GM12878 (cell line): ENCODE measurements around the gene SHB. TPM values are rescaled to one million over a fixed set of nuclear protein-coding genes. Genes with fewer than 3 reads are reported as not detected.

Source experiments
- ATAC-seq: fragments of 200-7000 bp; cut with Tn5 transposase; 3 replicates; pipeline ENCODE4 v1.9.1; 2020; ENCODE audit warnings: mild to moderate bottlenecking, moderate library complexity
- BruUV-seq: library from RNA; stranded (reverse); fragments of 400-500 nt; replicated peaks from 2 replicates; lab custom pipeline; 2021; lab: Mats Ljungman, UMichigan
- CTCF ChIA-PET: fragments of 300-600 bp; sonication (Branson Sonifier 250); formaldehyde crosslinking; extraction: SDS; loops from one replicate; lab custom pipeline; 2021; ENCODE audit warnings: inconsistent platforms; lab: Yijun Ruan, JAX
- POLR2A ChIA-PET: fragments of 350-600 bp; formaldehyde crosslinking; extraction: SDS; loops from one replicate; lab custom pipeline; 2021; ENCODE audit warnings: inconsistent platforms; lab: Charles Lee
- RAD21 ChIA-PET: fragments of 300-600 bp; sonication (Branson Sonifier 250); formaldehyde crosslinking; loops from one replicate; lab custom pipeline; 2023; ENCODE audit warnings: antibody characterized with exemption; ENCODE audit not compliant: unreplicated experiment; lab: Charles Lee
- SMC1A ChIA-PET: fragments of 300-600 bp; sonication (Branson Sonifier 250); formaldehyde crosslinking; loops from one replicate; lab custom pipeline; 2023; ENCODE audit not compliant: unreplicated experiment, uncharacterized antibody; lab: Charles Lee
- DNase-seq: peaks from one replicate; pipeline ENCODE4 v3.0.0-alpha.2; 2011; ENCODE audit warnings: low read depth, low spot score
- FAIRE-seq: peaks from 3 replicates; lab custom pipeline; 2011; peaks lifted over from hg19 to GRCh38; lab: Jason Lieb, UNC
- H2AFZ ChIP-seq: 2 replicates; pipeline ENCODE4 v1.6.0; 2011; ENCODE audit warnings: low read depth, low read length, control low read depth; ENCODE audit not compliant: control insufficient read depth
- H3K27ac ChIP-seq: 2 replicates; pipeline ENCODE4 v1.5.1; 2011; ENCODE audit warnings: control low read depth; ENCODE audit not compliant: control insufficient read depth, insufficient read depth
- H3K27me3 ChIP-seq, 2 experiments: replicated peaks in 1 of 2; 2 replicates each; pipeline versions ENCODE4 v1.6.0 to v1.6.1; 2011; ENCODE audit warnings: low read length in 1 of 2; ENCODE audit not compliant: control insufficient read depth in 2 of 2, insufficient read depth in 2 of 2
- H3K36me3 ChIP-seq, 2 experiments: 2 replicates each; pipeline ENCODE4 v1.5.1; 2011; ENCODE audit warnings: low read length in 1 of 2; ENCODE audit not compliant: control insufficient read depth in 2 of 2, insufficient read depth in 2 of 2
- H3K4me1 ChIP-seq: 2 replicates; pipeline ENCODE4 v1.6.1; 2011; ENCODE audit warnings: mild to moderate bottlenecking, low read length, moderate library complexity, mixed read lengths; ENCODE audit not compliant: control insufficient read depth, insufficient read depth
- H3K4me2 ChIP-seq: 2 replicates; pipeline ENCODE4 v1.6.0; 2011; ENCODE audit warnings: control low read depth; ENCODE audit not compliant: control insufficient read depth, insufficient read depth
- H3K4me3 ChIP-seq: fragments of 200-600 bp; sonication (generic); 2 replicates; pipeline ENCODE4 v1.5.1; 2016
- H3K79me2 ChIP-seq: 2 replicates; pipeline ENCODE4 v1.6.0; 2011; ENCODE audit warnings: low read length; ENCODE audit not compliant: control insufficient read depth, insufficient read depth
- H3K9ac ChIP-seq: 2 replicates; pipeline ENCODE4 v1.8.0; 2011; ENCODE audit warnings: low read length, control low read depth, mixed read lengths; ENCODE audit not compliant: control insufficient read depth, insufficient read depth
- H3K9me3 ChIP-seq: replicated peaks from 3 replicates; pipeline ENCODE4 v1.5.1; 2011; ENCODE audit warnings: mild to moderate bottlenecking, low read length; ENCODE audit not compliant: control insufficient read depth, insufficient read depth
- H4K20me1 ChIP-seq: 2 replicates; pipeline ENCODE4 v1.6.0; 2011; ENCODE audit not compliant: control insufficient read depth, insufficient read depth
- CHD4 ChIP-seq: fragments of 200-600 bp; sonication (generic); IDR thresholded peaks from 2 replicates; pipeline ENCODE4 v1.6.1; 2016; ENCODE audit warnings: mild to moderate bottlenecking
- EGR1 ChIP-seq, 2 experiments: IDR thresholded peaks; 1 replicate in 1 of 2; 2 replicates in 1 of 2; pipeline ENCODE4 v1.6.1; 2011 to 2012; ENCODE audit warnings: low read depth in 2 of 2, low read length in 2 of 2, borderline replicate concordance in 1 of 2, mild to moderate bottlenecking in 1 of 2, moderate library complexity in 1 of 2
- KAT2A ChIP-seq: conservative IDR thresholded peaks from 2 replicates; pipeline ENCODE4 v1.6.1; 2011; ENCODE audit warnings: low read depth, low read length; ENCODE audit not compliant: control insufficient read depth
- KLF5 ChIP-seq: fragments of 450-650 bp; IDR thresholded peaks from 2 replicates; pipeline ENCODE4 v1.6.1; 2014; ENCODE audit warnings: mild to moderate bottlenecking; ENCODE audit not compliant: partially characterized antibody
- MXI1 ChIP-seq: fragments of 150-350 bp; IDR thresholded peaks from 2 replicates; pipeline ENCODE4 v1.6.1; 2011; ENCODE audit warnings: low read depth, mild to moderate bottlenecking, inconsistent platforms, low read length, improper control_type of control experiment
- MYC ChIP-seq: IDR thresholded peaks from 2 replicates; pipeline ENCODE4 v1.6.1; 2011; ENCODE audit warnings: mild to moderate bottlenecking, low read length, moderate library complexity, inconsistent platforms; ENCODE audit not compliant: insufficient read depth, insufficient replicate concordance, insufficient read length, severe bottlenecking
- RB1 ChIP-seq: fragments of 450-650 bp; formaldehyde crosslinking; IDR thresholded peaks from 2 replicates; pipeline ENCODE4 v1.6.1; 2017; ENCODE audit warnings: mild to moderate bottlenecking, borderline replicate concordance
- RBBP5 ChIP-seq: fragments of 200-600 bp; sonication (generic); conservative IDR thresholded peaks from 2 replicates; pipeline ENCODE4 v1.6.1; 2016
- SMC3 ChIP-seq: IDR thresholded peaks from 2 replicates; pipeline ENCODE4 v1.6.1; 2011; ENCODE audit warnings: low read length, improper control_type of control experiment, borderline replicate concordance
- TAF1 ChIP-seq: IDR thresholded peaks from 2 replicates; pipeline ENCODE4 v1.6.1; 2011; ENCODE audit warnings: mild to moderate bottlenecking, low read depth, low read length, borderline replicate concordance
- WGBS: methylation state at CpG from one replicate; pipeline ENCODE4 v1.1.6; 2016; ENCODE audit warnings: low lambda C conversion rate; ENCODE audit not compliant: insufficient replicate concordance, insufficient coverage; ENCODE audit errors: missing lambda C conversion rate; 5-methylcytosine and 5-hydroxymethylcytosine counted together
- in situ Hi-C: fragments of 300-500 bp; cut with MboI; formaldehyde crosslinking; loops from 9 replicates; pipeline ENCODE4 v1.14.3; 2018; ENCODE audit warnings: mixed read lengths
- intact Hi-C: fragments of 100-400 bp; cut with micrococcal nuclease; formaldehyde crosslinking; loops from one replicate; pipeline ENCODE4 v1.14.2; 2022; ENCODE audit not compliant: unreplicated experiment
- polyA plus RNA-seq, 11 experiments: library from polyadenylated mRNA; depleted of rRNA in 4 of 11; unstranded in 6 of 11; stranded (reverse) in 5 of 11; fragments of >200 nt; fragmentation: Nextera tagmentation in 4 of 11; fragmentation: Illumina TruSeq in 1 of 11; extraction: Ambion mirVana in 4 of 11; extraction: Trizol in 1 of 11; gene quantifications; 1 replicate in 1 of 11; 2 replicates in 10 of 11; pipeline versions ENCODE4 v1.2.1 to v1.2.3, GENCODE V29; 2011 to 2016; ENCODE audit warnings: inconsistent platforms in 2 of 11, missing spikeins in 2 of 11, low read depth in 1 of 11
- total RNA-seq, 4 experiments: library from RNA; depleted of rRNA in 3 of 4; stranded (reverse); fragments of >200 nt in 3 of 4; fragmentation: Illumina TruSeq in 1 of 4; extraction: Trizol in 1 of 4; gene quantifications; 2 replicates each; pipeline versions ENCODE4 v1.2.1 to v1.2.3, GENCODE V29; 2013 to 2021
- TF ChIP-seq, protein P1 (sequence below): IDR thresholded peaks from 2 replicates; pipeline ENCODE4 v1.6.1; 2012; ENCODE audit warnings: improper control_type of control experiment, low read depth, low read length; ENCODE audit not compliant: insufficient replicate concordance
- TF ChIP-seq, protein P2 (sequence below): fragments of 450-650 bp; IDR thresholded peaks from 2 replicates; pipeline ENCODE4 v1.6.1; 2016; ENCODE audit warnings: mild to moderate bottlenecking

SHB gene
- total and polyA plus RNA-seq, 10 of the 15 experiments (the other 5 are each of a cell fraction or from before 2014, with no cell fraction given): 0.29 to 6.2 (median 1.3) TPM

DNA sequence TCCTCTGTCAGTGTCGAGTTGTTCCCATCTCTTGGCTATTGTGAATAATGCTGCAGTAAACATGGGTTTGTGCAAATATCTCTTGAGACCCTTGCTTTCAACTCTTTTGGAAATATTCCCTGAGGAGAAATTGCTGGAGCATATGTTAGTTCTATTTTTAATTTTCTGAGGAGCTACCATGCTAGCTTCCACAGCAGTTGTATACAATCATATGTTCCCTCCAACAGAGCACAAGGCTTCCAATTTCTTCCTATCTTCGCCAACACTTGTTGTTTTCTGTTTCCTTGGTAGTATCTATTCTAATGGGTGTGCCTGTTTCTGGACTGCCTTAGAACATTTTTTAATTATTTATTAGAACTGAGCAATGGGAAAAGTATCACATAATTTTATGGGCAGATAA, 23.6 kb upstream of the SHB start (continued):
- TF ChIP-seq, protein P1, sequence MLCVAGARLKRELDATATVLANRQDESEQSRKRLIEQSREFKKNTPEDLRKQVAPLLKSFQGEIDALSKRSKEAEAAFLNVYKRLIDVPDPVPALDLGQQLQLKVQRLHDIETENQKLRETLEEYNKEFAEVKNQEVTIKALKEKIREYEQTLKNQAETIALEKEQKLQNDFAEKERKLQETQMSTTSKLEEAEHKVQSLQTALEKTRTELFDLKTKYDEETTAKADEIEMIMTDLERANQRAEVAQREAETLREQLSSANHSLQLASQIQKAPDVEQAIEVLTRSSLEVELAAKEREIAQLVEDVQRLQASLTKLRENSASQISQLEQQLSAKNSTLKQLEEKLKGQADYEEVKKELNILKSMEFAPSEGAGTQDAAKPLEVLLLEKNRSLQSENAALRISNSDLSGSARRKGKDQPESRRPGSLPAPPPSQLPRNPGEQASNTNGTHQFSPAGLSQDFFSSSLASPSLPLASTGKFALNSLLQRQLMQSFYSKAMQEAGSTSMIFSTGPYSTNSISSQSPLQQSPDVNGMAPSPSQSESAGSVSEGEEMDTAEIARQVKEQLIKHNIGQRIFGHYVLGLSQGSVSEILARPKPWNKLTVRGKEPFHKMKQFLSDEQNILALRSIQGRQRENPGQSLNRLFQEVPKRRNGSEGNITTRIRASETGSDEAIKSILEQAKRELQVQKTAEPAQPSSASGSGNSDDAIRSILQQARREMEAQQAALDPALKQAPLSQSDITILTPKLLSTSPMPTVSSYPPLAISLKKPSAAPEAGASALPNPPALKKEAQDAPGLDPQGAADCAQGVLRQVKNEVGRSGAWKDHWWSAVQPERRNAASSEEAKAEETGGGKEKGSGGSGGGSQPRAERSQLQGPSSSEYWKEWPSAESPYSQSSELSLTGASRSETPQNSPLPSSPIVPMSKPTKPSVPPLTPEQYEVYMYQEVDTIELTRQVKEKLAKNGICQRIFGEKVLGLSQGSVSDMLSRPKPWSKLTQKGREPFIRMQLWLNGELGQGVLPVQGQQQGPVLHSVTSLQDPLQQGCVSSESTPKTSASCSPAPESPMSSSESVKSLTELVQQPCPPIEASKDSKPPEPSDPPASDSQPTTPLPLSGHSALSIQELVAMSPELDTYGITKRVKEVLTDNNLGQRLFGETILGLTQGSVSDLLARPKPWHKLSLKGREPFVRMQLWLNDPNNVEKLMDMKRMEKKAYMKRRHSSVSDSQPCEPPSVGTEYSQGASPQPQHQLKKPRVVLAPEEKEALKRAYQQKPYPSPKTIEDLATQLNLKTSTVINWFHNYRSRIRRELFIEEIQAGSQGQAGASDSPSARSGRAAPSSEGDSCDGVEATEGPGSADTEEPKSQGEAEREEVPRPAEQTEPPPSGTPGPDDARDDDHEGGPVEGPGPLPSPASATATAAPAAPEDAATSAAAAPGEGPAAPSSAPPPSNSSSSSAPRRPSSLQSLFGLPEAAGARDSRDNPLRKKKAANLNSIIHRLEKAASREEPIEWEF: no peak
- no peak for TF ChIP-seq RBBP5
- TF ChIP-seq RB1: no peak
- TF ChIP-seq MYC: no peak
- TF ChIP-seq KAT2A: no peak
- no peak for TF ChIP-seq KLF5
- TF ChIP-seq SMC3: no peak
- no peak for TF ChIP-seq TAF1

DNA sequence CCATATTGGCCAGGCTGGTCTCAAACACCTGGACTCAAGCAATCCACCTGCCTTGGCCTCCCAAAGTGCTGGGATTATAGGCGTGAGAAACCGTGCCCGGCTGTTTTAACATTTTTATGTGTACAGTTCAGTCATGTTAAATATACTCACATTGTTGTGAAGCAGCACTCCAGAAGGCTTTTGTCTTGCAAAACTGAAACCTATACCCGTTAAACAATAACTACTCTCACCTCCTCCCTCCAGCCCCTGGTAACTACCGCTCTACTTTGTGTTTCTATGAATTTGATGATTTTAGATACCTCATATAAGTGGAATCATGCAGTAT, 23.1 kb upstream of the SHB start:
- H3K27ac ChIP-seq: peak overlapping the region; percentile 79; the same call in 1 of the 2 replicates
- FAIRE-seq (no peak), DNase-seq (no peak), ATAC-seq (peak; percentile 38)
- no peaks in the 10 kb centered on the region for H3K36me3 ChIP-seq
- SMC1A ChIA-PET: interaction anchor here (1.0 to 14.3 kb wide), 12 partner anchors 14 to 179 kb away, joined by 3 to 359 read pairs (median 56); no protein-coding TSS in a partner anchor
- H3K4me3 ChIP-seq: no peak overlapping the region
- H3K79me2 ChIP-seq: no peaks in the 10 kb centered on the region
- intact Hi-C loops (no loop called here), in situ Hi-C loops (no loop called here)
- BruUV-seq: no TSS peak
- no peak overlapping the region for H2AFZ ChIP-seq
- CTCF ChIA-PET: interaction anchor here (1.3 to 13.3 kb wide), 7 partner anchors 9 to 172 kb away, joined by 3 to 243 read pairs (median 8); no protein-coding TSS in a partner anchor
- H3K9me3 ChIP-seq: no peaks in the 10 kb centered on the region
- RAD21 ChIA-PET: interaction anchor here (0.6 to 8.2 kb wide), 14 partner anchors 7 to 227 kb away, joined by 3 to 205 read pairs (median 7); no protein-coding TSS in a partner anchor
- H3K9ac ChIP-seq: no peak overlapping the region
- POLR2A ChIA-PET: interaction anchor here (1.3 to 8.7 kb wide), 3 partner anchors 15 to 36 kb away, joined by 4 to 96 read pairs (median 6); no protein-coding TSS in a partner anchor
- H3K4me2 ChIP-seq: no peak overlapping the region
- peaks cover 37% of the 10 kb centered on the region for H3K4me1 ChIP-seq
- no peaks in the 10 kb centered on the region for H3K27me3 ChIP-seq
- no peaks in the 10 kb centered on the region for H4K20me1 ChIP-seq
- WGBS: 67% methylated on average over 5 of the region's 5 CpGs
- TF ChIP-seq RBBP5: no peak
- TF ChIP-seq, protein P2, sequence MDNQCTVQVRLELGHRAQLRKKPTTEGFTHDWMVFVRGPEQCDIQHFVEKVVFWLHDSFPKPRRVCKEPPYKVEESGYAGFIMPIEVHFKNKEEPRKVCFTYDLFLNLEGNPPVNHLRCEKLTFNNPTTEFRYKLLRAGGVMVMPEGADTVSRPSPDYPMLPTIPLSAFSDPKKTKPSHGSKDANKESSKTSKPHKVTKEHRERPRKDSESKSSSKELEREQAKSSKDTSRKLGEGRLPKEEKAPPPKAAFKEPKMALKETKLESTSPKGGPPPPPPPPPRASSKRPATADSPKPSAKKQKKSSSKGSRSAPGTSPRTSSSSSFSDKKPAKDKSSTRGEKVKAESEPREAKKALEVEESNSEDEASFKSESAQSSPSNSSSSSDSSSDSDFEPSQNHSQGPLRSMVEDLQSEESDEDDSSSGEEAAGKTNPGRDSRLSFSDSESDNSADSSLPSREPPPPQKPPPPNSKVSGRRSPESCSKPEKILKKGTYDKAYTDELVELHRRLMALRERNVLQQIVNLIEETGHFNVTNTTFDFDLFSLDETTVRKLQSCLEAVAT: 0 out of 2 replicates have a peak, but pooled peaks have one; percentile 30
- no peak for TF ChIP-seq EGR1 (IDR thresholded peaks at IDR 0.05; ENCODE audit: borderline replicate concordance in 1 of 2, low read depth in 2 of 2, low read length in 2 of 2)
- TF ChIP-seq CHD4: no peak
- TF ChIP-seq MXI1: no peak
